Right lobe of liver (tissue), 4 donors: ENCODE results near the gene OXT.

Source experiments
- POLR2A ChIP-seq: fragments of 450-650 bp; IDR thresholded peaks from one replicate; pipeline ENCODE4 v1.6.1; 2017; ENCODE audit warnings: antibody characterized with exemption, mild to moderate bottlenecking
- TF ChIP-seq, protein P1 (sequence below), 4 donors: fragments of 200-600 bp in 3 of 4; fragments of 450-650 bp in 1 of 4; IDR thresholded peaks; one replicate each; pipeline versions ENCODE4 v1.5.1 to v1.8.0; 2016 to 2022; ENCODE audit warnings: antibody characterized with exemption in 4 of 4, mild to moderate bottlenecking in 2 of 4
- donor health status: DM: no; HTN: no; CAD: no.
- donor health status: DM: no; HTN: no; CAD: no.
- donor health status: DM: no; HTN: yes; CAD: no.

DNA sequence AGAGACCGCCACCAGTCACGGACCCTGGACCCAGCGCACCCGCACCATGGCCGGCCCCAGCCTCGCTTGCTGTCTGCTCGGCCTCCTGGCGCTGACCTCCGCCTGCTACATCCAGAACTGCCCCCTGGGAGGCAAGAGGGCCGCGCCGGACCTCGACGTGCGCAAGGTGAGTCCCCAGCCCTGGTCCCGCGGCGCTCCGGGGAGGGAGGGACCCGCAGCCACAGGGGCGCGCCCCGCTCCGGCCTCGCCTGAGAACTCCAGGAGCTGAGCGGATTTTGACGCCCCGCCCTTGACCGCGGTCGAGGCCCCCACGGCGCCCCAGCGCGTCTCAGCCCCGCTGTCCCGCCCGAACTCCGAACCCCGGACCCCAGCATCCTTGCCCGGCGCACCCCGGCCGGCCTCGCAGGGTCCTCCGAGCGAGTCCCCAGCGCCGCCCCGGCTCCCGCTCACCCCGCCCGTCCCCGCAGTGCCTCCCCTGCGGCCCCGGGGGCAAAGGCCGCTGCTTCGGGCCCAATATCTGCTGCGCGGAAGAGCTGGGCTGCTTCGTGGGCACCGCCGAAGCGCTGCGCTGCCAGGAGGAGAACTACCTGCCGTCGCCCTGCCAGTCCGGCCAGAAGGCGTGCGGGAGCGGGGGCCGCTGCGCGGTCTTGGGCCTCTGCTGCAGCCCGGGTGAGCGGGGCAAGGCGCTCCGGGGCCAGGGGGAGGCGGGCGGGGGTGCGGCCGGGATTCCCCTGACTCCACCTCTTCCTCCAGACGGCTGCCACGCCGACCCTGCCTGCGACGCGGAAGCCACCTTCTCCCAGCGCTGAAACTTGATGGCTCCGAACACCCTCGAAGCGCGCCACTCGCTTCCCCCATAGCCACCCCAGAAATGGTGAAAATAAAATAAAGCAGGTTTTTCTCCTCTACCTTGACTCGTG is at the start of gene OXT:
- TF ChIP-seq POLR2A: no peak
- TF ChIP-seq, protein P1, sequence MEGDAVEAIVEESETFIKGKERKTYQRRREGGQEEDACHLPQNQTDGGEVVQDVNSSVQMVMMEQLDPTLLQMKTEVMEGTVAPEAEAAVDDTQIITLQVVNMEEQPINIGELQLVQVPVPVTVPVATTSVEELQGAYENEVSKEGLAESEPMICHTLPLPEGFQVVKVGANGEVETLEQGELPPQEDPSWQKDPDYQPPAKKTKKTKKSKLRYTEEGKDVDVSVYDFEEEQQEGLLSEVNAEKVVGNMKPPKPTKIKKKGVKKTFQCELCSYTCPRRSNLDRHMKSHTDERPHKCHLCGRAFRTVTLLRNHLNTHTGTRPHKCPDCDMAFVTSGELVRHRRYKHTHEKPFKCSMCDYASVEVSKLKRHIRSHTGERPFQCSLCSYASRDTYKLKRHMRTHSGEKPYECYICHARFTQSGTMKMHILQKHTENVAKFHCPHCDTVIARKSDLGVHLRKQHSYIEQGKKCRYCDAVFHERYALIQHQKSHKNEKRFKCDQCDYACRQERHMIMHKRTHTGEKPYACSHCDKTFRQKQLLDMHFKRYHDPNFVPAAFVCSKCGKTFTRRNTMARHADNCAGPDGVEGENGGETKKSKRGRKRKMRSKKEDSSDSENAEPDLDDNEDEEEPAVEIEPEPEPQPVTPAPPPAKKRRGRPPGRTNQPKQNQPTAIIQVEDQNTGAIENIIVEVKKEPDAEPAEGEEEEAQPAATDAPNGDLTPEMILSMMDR (IDR thresholded peaks at IDR 0.05): no peak
